ENCODE results near the gene PHPT1.
"Not testable (repeated sequence)": the region's sequence is repeated elsewhere in the genome, so short reads cannot be mapped to it uniquely, and the experiment has no call there.

The PHPT1 gene

DNA sequence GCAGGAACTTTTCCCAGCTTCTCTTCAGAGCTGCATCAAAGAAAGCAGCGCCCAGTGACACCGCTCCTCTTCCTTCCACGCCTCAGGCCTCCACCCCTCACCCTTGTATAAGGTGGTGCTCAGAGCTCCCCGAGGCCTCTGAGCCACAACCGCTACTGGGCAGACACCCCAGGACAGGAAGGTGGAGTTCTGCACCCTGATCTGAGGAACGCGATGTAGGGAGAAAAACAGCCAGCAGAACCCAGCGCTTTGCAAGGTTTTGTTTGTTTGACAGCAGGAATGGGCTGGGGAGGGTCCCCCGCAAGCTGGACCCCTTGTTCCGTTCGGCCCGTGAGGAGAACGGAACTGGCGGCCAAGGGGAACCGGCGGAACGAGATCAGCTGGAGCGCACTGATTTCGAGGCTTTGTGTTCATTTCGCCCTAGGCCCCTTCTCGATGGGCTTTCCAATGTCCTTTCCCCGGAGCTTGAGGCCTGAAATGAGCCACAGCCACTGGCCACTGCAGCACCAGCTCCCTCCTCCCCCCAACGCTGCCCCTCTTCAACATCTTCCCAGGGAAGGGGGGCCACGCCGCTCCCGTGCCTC, 12.8 kb downstream of the PHPT1 start:
- DNase-seq = no peak

DNA sequence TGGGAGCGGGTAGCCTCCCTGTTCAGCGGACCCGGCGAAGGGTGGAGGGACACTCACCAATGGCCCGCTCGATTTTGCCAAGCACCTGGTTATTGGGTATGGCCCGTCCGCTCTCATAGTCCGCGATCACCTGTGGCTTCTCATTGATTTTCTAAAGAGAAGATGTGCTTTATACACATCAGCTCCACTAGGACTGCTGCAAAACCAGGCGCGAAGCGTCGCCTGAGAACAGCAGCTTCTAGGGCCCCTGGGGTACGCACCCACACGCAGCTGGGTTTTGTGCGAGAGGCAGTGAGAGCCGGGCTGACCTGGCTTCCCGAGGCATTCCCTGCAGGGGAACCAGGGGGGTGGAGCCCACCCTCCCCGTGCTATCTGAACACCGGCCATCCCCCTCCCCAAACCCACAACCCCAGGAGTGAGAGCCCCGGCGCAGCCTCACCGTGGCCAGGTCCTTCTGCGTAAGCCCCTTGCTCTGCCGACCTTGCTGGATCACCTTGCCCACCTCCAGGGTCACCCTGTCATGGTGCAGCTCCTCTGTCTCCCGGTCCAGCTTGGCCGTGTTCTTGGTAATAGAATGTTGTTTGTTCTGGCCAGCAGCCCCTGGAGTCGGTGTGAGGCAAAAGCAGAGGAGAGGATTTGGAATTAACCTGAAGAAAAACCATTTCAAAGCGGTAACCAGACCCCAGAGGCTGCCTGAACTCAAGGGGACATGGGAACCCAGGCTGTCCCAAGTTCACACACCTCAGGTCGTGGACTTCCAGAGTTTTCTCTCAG, 13.8 kb downstream of the PHPT1 start:
- DNase-seq = no peak

DNA sequence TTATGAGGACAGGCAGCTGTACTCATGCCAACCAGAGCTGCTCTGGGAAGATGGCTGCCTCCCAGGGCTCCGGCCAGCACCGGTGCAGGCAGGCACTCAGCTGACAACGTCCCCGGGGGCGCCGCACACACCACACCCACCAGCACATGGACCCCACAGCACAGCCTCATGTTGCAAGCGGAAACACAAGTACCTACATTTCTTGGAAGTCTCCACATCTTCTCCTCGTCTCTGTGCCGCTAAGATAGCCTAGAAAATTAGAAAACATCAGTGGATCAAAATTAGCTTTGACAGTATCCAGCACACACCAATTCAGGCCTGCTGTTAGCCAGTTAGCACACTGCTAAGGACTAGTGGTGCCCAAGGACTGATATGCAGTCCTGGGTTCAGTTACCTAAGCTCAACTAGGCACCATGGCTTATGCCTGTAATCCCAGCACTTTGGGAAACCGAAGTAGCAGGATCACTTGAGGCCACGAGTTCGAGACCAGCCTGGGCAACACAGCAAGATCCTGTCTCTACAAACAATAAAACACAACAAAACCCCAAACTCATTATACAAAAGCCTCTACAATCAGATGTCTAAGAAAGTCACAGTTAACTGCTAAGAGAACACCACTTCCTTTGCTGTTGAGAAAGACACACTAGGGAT, 14.5 kb downstream of the PHPT1 start:
- no peak for DNase-seq

DNA sequence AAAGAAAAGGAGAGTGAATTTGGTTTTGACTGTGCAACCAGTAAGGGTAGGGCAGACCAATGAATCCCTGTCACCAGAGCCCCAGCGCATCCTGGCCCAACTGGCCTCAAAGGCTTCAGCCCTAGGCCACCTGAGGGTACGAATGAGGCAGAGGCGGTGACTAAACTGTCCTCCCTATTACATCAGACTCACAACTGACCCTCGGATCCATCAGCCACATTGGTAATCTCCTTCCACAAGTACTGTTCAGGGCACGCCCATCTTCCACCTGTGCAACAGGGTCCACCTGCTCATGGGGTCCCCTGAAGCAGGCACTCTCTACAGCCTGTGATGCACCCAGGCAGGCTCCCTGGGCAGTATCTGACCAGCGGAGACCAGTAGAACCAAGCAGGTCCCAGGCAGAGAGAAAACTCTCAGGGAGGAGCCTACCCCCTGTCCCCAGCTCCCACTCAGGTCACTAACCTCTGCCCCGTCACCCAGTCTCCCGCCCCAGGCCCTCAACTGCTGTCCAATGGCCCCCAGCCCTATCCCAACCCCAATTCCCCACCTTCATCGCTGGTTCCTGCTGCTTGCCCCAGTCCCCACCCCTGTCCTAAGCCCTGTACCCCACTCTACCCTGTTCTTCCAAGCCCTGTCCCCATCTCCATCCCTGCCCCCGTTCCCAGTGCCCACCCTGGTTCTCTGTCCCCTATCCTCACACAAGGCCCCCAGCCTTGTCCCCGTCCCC, 16.0 kb downstream of the PHPT1 start:
- DNase-seq = no peak

DNA sequence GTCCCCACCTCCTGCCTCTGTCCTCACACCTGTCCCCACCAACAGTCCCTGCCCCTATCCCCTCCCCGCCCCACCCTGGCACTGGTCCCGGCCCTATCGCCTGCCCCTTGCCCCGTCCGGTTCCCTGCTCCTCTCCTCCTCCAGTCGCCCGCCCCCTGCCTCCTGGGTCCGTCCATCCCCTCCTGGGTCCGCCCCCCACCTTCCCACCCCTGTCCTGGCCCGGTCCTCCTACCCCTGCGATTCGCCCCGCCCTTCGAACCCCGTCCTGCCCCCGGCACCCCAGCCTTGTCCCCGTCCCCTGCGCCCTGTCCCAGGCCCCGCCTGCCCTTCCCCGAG, 16.5 kb downstream of the PHPT1 start:
- no peak for DNase-seq

DNA sequence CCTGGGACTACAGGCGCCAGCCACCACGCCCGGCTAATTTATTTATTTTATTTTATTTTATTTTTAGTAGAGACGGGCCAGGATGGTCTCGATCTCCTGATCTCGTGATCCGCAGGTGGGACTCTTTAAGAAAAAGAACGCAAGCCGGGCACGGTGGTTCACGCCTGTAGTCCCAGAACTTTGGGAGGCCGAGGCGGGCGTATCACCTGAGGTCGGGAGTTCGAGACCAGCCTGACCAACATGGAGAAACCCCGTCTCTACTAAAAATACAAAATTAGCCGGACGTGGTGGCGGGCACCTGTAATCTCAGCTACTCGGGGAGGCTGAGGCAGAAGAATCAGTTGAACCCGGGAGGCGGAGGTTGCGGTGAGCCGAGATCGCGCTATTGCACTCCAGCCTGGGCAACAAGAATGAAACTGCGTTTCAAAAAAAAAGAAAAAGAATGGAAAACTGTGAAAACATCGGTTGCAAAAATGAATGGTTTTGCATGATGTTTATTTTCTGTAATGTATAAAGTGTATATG, 17.8 kb downstream of the PHPT1 start:
- not testable (repeated sequence) for DNase-seq

DNA sequence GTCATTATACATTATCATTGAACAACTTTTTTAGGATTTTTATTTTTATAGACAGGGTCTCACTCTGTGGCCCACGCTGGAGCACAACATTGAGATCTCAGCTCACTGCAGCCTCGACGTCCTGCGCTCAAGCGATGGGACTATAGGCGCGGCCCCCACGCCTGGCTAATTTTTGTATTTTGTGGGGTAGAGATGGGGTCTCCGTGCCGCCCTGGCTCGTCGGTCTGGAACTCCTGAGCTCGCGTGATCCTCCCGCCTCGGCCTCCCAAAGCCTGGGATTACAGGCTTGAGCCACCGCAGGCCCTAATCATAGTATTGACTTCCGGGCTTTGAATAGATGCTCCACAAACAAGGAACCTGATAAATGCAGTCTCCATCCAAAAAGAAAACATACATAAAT, 18.3 kb downstream of the PHPT1 start:
- DNase-seq = no peak

DNA sequence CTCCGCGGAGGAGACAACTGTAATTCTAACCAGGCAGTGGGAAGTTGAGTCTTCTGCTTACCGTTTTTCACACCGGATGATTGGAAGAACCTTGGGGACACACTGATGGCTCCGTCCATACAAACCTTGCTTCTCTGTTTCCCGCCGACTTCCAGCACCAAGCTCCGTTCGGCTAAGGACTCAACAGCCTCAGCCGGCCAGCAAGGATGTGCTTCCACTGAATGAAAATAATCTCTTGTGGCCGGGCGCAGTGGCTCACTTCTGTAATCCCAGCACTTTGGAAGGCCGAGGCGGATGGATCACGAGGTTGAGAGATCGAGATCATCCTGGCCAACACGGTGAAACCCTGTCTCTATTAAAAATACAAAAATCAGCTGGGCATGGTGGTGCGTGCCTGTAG, 18.7 kb downstream of the PHPT1 start:
- no peak for DNase-seq

DNA sequence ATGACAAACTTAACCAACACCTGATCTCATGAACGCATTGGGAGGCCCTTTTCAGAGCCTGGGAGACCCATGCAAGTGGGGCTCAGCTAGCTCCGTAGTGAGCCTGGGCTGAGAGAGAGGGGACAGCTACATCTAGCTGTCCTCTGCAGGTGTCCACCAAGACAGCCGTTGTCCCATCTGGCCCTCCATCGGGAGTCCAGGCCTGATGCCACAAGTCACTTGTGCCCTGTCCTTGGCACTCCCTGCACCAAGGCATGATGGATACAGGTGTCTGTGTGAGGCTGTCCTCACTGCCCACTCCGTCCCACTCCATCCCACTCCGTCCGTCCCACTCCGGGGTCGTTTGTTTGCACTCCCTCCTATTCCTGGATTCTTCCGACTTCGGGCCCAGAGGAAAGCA, 19.4 kb downstream of the PHPT1 start:
- DNase-seq = no peak

DNA sequence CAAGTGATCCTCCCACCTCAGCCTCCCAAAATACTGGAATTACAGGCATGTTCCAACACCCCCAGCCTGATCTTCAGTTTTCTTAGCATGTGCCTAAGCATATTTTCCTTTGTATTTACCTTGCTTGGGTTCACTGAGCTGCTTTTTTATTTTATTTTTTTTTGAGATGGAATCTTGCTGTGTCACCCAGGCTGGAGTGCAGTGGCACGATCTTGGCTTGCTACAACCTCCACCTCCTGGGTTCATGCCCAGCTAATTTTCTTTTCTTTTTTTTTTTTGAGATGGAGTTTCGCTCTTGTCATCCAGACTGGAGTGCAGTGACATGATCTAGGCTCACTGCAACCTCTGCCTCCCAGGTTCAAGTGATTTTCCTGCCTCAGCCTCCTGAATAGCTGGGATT, 20.4 kb downstream of the PHPT1 start:
- not testable (repeated sequence) for DNase-seq

DNA sequence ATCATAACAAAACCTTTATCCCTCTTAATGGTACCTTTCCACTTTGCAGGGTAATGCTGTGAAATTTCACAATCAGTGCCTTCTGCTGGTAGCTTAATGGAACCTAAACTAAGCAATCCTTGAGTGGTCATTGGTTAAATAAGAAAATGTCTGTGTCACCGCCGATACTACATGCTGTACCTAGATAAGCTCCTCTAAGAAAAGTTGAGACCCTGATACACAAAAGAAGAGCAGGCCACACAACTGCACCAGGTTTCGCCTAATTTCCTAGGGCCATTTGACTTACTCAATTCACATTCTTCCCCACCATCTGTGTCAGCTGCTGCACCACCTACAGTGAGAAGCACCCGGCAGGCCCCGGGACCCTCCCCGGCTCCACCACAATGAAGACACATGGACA, 25.9 kb downstream of the PHPT1 start:
- no peak for DNase-seq

DNA sequence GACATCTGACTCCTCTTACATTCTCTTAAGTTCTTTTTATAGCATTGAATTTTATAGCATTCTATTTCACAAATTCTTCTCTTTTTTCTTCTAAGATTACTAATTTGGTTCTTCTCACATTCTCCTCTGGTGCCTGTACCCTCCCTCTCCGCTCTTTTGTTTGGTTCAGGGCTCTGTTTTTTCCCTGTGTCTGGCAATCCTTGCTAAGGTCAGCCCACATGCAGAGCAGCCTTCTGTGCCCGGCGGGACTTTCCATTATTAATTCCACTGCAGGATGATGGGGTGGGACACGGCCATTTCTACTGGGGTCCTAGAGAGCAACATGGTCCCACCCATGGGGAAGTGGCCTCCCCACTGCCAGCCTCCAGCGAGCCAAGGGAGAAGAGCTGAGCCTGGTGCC, 27.3 kb downstream of the PHPT1 start:
- DNase-seq = no peak

DNA sequence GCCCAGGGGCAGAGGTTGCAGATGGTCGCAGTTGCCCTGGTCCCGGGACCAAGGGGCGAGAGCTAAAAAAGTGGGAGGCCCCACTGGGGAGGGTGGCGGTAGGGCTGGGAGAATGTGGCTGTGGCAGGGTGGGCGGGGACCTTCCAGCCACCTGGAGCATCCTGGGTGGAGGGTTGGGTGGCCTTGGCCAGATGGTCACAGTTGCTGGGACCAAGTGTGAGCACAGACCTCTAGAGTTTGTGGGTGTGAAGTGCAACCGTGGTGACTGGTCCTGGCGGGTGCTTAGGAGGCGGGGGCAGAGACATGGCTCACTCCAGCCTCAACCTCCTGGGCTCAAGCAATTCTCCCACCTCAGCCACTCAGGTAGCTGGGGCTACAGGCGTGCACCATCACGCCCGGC, 31.4 kb downstream of the PHPT1 start:
- no peak for DNase-seq

DNA sequence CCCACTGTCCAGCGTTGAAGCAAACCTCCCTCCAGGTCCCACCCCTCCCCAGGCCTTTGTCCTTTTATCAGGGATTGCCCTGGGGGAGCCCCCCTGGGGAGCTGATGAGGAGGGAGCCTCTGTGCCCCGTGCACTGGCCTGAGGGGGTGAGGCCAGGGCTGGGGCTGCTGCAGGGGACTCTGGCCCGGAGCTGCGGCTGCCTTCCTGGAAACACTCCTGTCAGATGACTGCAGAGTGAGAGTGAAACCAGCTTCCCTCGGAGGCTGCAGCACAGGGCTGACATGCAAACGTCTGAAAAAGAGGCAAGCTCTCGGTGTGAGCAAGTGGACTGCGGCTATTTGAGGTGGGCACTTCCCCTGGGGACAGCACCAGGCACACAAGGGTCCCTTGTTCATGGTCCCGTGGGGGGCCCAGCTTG, 32.5 kb downstream of the PHPT1 start:
- no peak for DNase-seq

DNA sequence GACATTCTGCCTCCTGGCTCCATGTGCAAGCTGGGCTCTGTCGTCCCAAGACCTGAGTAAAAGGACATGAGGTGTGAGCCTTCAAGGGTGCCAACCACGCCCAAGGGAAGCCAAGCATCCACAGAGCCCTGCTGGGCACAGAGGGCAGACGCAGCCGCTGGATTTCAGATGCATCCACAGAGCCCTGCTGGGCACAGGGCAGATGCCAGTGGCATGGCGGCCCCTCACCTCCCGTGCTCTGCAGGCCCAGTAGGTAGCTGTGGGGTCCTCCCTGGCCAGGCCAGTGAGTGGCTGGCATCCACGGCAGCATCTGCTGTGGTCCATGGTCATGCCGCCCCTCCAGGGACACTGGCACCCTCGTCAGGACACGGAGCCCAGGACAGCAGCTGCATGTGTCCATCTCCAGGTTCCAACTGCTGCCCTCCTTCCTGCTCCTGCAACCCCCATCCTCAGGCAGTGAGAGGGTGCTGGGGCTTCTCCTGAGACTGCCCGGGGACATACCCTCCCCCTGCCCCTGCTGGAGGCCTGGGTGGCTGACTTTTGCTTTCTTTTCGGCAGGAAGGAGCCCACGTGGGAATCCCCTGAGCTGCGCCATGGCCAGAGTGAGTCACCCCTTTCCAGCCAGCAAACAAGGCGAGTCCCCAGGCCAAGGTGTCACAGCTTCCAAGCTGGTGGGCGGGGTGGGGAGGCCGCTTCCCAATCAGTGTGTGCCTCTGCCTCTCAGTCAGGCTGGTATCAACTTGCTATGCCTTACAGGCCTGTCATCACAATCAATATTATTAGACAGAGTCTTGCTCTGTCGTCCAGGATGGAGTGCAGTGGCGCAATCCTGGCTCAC, 33.1 kb downstream of the PHPT1 start:
- no peak for DNase-seq

DNA sequence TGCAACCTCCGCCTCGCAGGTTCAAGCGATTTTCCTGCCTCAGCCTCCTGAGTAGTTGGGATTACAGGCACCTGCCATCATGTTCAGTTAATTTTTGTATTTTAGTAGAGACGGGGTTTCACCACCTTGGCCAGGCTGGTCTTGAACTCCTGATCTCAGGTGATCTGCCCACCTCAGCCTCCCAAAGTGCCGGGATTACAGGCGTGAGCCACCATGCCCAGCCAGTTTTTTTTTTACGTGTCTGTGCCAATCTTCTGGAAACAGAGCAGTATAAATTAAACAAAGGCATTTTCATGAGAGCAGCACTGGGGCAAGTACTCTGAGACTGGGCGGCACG, 33.7 kb downstream of the PHPT1 start:
- DNase-seq = not testable (repeated sequence)

DNA sequence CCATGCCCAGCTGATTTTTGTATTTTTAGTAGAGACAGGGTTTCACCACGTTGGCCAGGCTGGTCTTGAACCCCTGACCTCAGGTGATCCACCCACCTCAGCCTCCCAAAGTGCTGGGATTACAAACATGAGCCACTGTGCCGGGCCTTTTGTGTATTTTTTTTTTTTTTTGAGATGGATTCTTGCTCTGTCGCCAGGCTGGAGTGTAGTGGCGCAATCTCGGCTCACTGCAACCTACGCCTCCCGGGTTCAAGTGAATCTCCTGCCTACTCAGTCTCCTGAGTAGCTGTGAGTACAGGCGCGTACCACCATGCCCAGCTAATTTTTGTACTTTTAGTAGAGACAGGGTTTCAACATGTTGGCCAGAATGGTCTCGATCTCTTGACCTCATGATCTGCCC, 34.5 kb downstream of the PHPT1 start:
- DNase-seq = not testable (repeated sequence)

DNA sequence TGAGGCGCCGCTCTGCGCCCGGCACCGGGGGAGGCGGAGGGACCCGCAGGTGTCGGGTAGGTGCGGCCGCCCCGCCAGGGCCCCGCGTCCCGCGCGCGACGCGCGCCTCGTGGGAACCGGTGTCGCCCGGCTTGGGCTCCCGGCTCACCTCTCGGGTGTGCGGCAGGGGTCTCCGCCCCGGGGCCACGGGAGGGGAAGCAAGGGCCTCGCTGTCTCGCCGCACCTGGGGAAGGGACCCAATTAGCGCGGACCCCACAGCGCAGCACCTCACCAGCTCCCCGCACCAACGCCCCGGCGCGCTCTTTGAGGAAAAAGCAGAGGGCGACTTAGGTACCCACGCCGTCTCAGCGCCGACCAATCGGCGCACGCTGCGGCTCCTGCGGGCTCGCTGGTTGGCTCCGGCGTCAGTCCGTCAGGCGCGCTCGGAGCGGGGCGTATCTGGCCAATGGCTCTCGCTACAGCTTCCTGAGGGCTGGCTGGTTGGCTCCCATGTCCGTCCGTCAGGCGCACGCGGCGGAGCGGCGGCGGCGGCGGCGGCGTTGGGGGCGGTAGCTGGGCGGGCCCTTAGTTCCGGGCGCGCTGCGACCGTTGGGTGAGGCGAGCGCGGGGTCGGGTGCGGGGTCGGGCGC, 36.9 kb downstream of the PHPT1 start, which contains the start of gene TRAF2:
TRAF2 (plus strand) TSS at position 567 of the 629 bp plus-strand sequence. CDS start 12,225 bp downstream, outside the sequence.
- peak; percentile 89 for DNase-seq

DNA sequence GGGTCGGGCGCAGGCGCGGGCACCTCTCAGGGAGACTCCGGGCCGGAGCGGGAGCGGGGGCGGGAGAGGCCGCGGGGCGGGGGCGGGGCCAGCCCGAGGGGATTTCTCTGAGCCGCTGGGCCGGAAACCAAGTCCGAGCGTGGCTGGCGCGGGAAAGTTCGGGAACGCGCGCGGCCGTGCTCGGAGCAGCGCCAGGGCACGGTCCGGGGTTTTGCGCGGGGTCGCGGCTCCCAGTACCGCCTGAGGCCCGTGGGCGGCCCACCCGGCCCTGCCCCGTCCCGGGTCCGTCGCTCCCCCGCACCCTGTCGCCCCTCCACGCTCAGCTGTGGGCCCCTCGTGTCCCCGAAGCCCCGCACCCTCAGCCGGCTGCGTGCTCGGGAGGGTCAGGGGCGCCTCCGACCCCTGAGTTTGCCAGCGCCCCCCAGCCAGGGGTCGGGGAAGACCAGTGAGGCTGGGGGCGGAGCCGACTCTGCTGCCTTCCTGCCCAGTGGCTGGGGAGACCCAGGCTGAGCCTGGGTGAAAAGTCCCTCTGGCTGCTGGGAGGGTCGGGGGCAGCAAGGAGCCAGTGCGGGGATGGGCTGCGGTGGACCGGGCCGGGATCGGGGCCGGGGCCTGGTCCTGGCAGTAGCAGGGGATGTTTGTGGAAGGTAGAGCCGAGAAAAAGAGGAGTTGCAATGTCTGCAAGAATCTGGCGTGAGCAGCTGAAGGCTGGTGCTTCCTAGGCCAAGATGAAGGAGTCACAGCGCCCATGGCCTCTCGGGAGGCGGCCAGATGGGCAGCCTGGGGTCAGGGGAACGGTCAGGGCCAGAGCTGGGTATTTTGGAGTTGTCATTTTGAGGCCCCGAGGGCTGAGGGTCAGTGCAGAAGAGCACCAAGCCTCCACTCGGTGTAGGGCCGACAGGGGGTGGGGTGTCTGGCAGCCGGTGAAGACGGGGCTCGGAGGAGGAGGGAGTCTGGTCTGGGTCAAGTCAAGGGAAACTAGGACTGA, 37.7 kb downstream of the PHPT1 start:
- DNase-seq = peak; percentile 6

DNA sequence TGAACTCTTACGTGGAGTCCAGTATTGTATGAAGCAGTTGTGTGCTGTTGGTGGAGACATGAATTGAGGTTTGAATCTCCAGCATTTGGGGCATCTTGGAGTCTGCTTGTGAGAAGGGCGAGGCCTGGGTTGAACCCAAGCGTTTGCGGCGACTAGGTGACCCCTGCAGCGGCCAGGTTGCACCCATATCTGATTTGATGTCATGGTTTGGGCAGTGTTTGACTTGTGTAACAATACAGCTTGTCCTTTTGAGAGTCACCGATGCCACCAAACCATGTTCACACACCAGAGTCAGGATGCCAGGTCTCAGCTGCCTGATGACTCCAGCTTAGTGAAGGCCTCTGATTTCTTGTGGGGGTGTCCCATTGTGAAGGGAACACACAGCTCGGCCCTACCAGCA, 39.2 kb downstream of the PHPT1 start:
- DNase-seq = no peak

DNA sequence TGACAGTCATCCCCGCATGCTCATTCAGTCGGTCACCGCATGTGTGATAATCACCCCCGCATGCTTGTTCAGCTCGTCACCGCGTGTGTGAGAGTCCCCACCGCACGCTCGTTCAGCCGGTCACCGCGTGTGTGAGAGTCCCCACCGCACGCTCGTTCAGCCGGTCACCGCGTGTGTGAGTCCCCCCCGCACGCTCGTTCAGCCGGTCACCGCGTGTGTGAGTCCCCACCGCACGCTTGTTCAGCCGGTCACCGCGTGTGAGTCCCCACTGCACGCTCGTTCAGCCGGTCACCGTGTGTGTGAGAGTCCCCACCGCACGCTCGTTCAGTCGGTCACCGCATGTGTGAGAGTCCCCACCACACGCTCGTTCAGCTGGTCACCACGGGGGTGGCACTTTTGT, 40.6 kb downstream of the PHPT1 start:
- no peak for DNase-seq
